ENCODE results near the gene MANEA. TPM values are rescaled to one million over a fixed set of nuclear protein-coding genes. Genes with fewer than 3 reads are reported as not detected.

Gene MANEA
- total RNA-seq, 2 experiments from 2014 or later = 9.1 to 13.2 TPM

GRCh38 chr6:95587989-95588388 is 10.7 kb downstream of the MANEA start:
- ChIA-PET POLR2A (interaction anchor here (0.9 kb wide), 1 partner anchor 17 kb away, joined by 3 read pairs; no protein-coding TSS in a partner anchor), CTCF (ENCODE audit: unreplicated experiment) (no interaction called here)
- peaks cover 54% of the 10 kb centered on the region for H3K79me2 ChIP-seq (ENCODE audit: insufficient read depth, low read depth, low read length)
- H4K20me1 ChIP-seq (ENCODE audit: insufficient read depth, low read length) = no peaks in the 10 kb centered on the region
- H3K4me2 ChIP-seq (ENCODE audit: low read length) = no peak overlapping the region
- no peaks in the 10 kb centered on the region for H3K9me2 ChIP-seq (ENCODE audit: insufficient read depth, low read length)
- H3K27ac ChIP-seq (ENCODE audit: low read depth, low read length, poor library complexity, severe bottlenecking) = no peak overlapping the region
- peaks cover 33% of the 10 kb centered on the region for H3K36me3 ChIP-seq (ENCODE audit: insufficient read depth, low read length)
- no peak for DNase-seq (ENCODE audit: low spot score)
- intact Hi-C loops (cut with micrococcal nuclease; ENCODE audit: unreplicated experiment) = no loop called here
- no TSS peak for BruUV-seq (replicated peaks)
- H3K4me3 ChIP-seq (ENCODE audit: low read depth, low read length, poor library complexity, severe bottlenecking) = no peak overlapping the region
- H3K9me3 ChIP-seq (ENCODE audit: low read length) = peaks cover 17% of the 10 kb centered on the region; the same call in 1 of the 2 replicates
- peaks cover 4% of the 10 kb centered on the region for H3K4me1 ChIP-seq (ENCODE audit: insufficient read depth, low read length, poor library complexity, severe bottlenecking)
- no peak overlapping the region for H2AFZ ChIP-seq (ENCODE audit: low read length)
- no peak for TF ChIP-seq CTCF (conservative IDR thresholded peaks at IDR 0.05; ENCODE audit: low read length)
- no peak for TF ChIP-seq EZH2phosphoT487 (IDR thresholded peaks at IDR 0.05; ENCODE audit: borderline replicate concordance, low read depth, low read length)

GRCh38 chr6:95589067-95589466 is 11.7 kb downstream of the MANEA start:
- no peak overlapping the region for H3K4me3 ChIP-seq (ENCODE audit: low read depth, low read length, poor library complexity, severe bottlenecking)
- H2AFZ ChIP-seq (ENCODE audit: low read length) = no peak overlapping the region
- no peak overlapping the region for H3K27ac ChIP-seq (ENCODE audit: low read depth, low read length, poor library complexity, severe bottlenecking)
- CTCF ChIA-PET (ENCODE audit: unreplicated experiment) = no interaction called here
- POLR2A ChIA-PET = interaction anchor here (0.7 kb wide), 1 partner anchor 8 kb away, joined by 3 read pairs; no protein-coding TSS in a partner anchor
- no peak overlapping the region for H3K4me2 ChIP-seq (ENCODE audit: low read length)
- intact Hi-C loops (cut with micrococcal nuclease; ENCODE audit: unreplicated experiment) = no loop called here
- H4K20me1 ChIP-seq (ENCODE audit: insufficient read depth, low read length) = no peaks in the 10 kb centered on the region
- H3K9me3 ChIP-seq (ENCODE audit: low read length) = peaks cover 14% of the 10 kb centered on the region; the same call in 1 of the 2 replicates
- no peaks in the 10 kb centered on the region for H3K9me2 ChIP-seq (ENCODE audit: insufficient read depth, low read length)
- TF ChIP-seq CTCF (conservative IDR thresholded peaks at IDR 0.05; ENCODE audit: low read length) (no peak), EZH2phosphoT487 (IDR thresholded peaks at IDR 0.05; ENCODE audit: borderline replicate concordance, low read depth, low read length) (no peak)
- peaks cover 4% of the 10 kb centered on the region for H3K4me1 ChIP-seq (ENCODE audit: insufficient read depth, low read length, poor library complexity, severe bottlenecking)
- peaks cover 33% of the 10 kb centered on the region for H3K36me3 ChIP-seq (ENCODE audit: insufficient read depth, low read length)
- BruUV-seq (replicated peaks) = no TSS peak
- no peak for DNase-seq (ENCODE audit: low spot score)
- peaks cover 49% of the 10 kb centered on the region for H3K79me2 ChIP-seq (ENCODE audit: insufficient read depth, low read depth, low read length)

- POLR2A ChIA-PET = interaction anchor here (0.6 to 0.7 kb wide), 2 partner anchors 9 to 10 kb away, joined by 3 read pairs; no protein-coding TSS in a partner anchor
- intact Hi-C loops (cut with micrococcal nuclease; ENCODE audit: unreplicated experiment) = no loop called here
Measured at GRCh38 chr6:95589826-95590570, 12.7 kb downstream of the MANEA start.

More at GRCh38 chr6:95589826-95590570, 12.7 kb downstream of the MANEA start:
- Histone ChIP-seq H2AFZ (ENCODE audit: low read length) (no peak overlapping the region), H3K79me2 (ENCODE audit: insufficient read depth, low read depth, low read length) (peaks cover 53% of the 10 kb centered on the region), H4K20me1 (ENCODE audit: insufficient read depth, low read length) (no peaks in the 10 kb centered on the region), H3K4me3 (ENCODE audit: low read depth, low read length, poor library complexity, severe bottlenecking) (no peak overlapping the region), H3K9me3 (ENCODE audit: low read length) (peaks cover 7% of the 10 kb centered on the region; the same call in 1 of the 2 replicates), H3K27ac (ENCODE audit: low read depth, low read length, poor library complexity, severe bottlenecking) (no peak overlapping the region), H3K4me2 (ENCODE audit: low read length) (no peak overlapping the region), H3K36me3 (ENCODE audit: insufficient read depth, low read length) (peaks cover 33% of the 10 kb centered on the region), H3K4me1 (ENCODE audit: insufficient read depth, low read length, poor library complexity, severe bottlenecking) (peaks cover 4% of the 10 kb centered on the region), H3K9me2 (ENCODE audit: insufficient read depth, low read length) (no peaks in the 10 kb centered on the region)
- CTCF ChIA-PET (ENCODE audit: unreplicated experiment) = no interaction called here
- no TSS peak for BruUV-seq (replicated peaks)
- no peak for TF ChIP-seq EZH2phosphoT487 (IDR thresholded peaks at IDR 0.05; ENCODE audit: borderline replicate concordance, low read depth, low read length)
- no peak for DNase-seq (ENCODE audit: low spot score)
